Right lobe of liver (tissue), 4 donors: ENCODE measurements around the gene SH3D21.

Experiments
- POLR2A ChIP-seq: fragments of 450-650 bp; IDR thresholded peaks from one replicate; pipeline ENCODE4 v1.6.1; 2017; ENCODE audit warnings: antibody characterized with exemption, mild to moderate bottlenecking
- TF ChIP-seq, protein P1 (sequence below), 4 donors: fragments of 200-600 bp in 3 of 4; fragments of 450-650 bp in 1 of 4; IDR thresholded peaks; one replicate each; pipeline versions ENCODE4 v1.5.1 to v1.8.0; 2016 to 2022; ENCODE audit warnings: antibody characterized with exemption in 4 of 4, mild to moderate bottlenecking in 2 of 4
- donor health status: DM: no; HTN: no; CAD: no.
- donor health status: DM: no; HTN: no; CAD: no.
- donor health status: DM: no; HTN: yes; CAD: no.

DNA sequence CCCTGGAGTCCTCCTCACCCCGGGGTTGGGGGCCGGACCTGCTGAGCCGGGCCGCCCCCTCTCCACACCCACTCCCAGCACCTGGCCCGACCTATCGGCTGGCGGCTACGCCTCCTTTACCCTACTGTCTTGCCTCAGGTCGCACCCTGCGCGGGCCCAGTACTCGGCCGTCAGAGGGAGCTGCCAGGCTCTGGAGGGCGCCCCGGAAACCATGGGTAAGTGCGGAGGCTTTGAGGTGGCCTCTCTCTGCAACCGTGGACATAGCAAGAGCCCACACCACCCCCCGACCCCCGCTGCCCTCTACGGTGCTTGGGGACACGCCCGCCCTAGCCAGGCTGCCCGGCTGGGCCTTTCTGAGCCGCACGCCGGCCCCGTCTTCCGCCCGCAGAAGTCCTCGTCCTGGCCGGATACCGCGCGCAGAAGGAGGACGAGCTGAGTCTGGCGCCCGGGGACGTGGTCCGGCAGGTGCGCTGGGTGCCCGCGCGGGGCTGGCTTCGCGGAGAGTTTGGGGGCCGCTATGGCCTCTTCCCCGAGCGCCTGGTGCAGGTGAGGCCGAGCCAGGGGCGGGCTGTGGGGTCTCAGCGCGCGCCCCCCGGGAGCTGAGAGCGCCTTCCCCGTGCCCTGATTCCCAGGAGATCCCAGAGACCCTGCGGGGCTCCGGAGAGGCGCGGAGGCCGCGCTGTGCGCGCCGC is at the start of gene SH3D21:
- TF ChIP-seq, protein P1, sequence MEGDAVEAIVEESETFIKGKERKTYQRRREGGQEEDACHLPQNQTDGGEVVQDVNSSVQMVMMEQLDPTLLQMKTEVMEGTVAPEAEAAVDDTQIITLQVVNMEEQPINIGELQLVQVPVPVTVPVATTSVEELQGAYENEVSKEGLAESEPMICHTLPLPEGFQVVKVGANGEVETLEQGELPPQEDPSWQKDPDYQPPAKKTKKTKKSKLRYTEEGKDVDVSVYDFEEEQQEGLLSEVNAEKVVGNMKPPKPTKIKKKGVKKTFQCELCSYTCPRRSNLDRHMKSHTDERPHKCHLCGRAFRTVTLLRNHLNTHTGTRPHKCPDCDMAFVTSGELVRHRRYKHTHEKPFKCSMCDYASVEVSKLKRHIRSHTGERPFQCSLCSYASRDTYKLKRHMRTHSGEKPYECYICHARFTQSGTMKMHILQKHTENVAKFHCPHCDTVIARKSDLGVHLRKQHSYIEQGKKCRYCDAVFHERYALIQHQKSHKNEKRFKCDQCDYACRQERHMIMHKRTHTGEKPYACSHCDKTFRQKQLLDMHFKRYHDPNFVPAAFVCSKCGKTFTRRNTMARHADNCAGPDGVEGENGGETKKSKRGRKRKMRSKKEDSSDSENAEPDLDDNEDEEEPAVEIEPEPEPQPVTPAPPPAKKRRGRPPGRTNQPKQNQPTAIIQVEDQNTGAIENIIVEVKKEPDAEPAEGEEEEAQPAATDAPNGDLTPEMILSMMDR (IDR thresholded peaks at IDR 0.05), result peak in 2 of 4 donors; percentile 1 to 29
- TF ChIP-seq POLR2A, result no peak
